ENCODE measurements around the gene PTMS.
A peak's percentile ranks its signal among the peaks of the same experiment; 100 is the strongest.

Gene PTMS

GRCh38 chr12:6771509-6772330, 5.6 kb downstream of the PTMS start:
- no peak for DNase-seq (ENCODE audit: low read depth)

GRCh38 chr12:6772331-6772695, 6.2 kb downstream of the PTMS start, which contains the start of gene LAG3:
TSS of gene LAG3 (plus strand) at chr12:6772520. CDS start at chr12:6772853, 333 bp downstream.
- no peak for DNase-seq (ENCODE audit: low read depth)

GRCh38 chr12:6772726-6773589, 6.8 kb downstream of the PTMS start:
- DNase-seq (ENCODE audit: low read depth): no peak

GRCh38 chr12:6773590-6774351, 7.6 kb downstream of the PTMS start:
- DNase-seq (ENCODE audit: low read depth): no peak

GRCh38 chr12:6774499-6775062, 8.4 kb downstream of the PTMS start:
- no peak for DNase-seq (ENCODE audit: low read depth)

- DNase-seq (ENCODE audit: low read depth): no peak
Observed at GRCh38 chr12:6775185-6776174, 9.3 kb downstream of the PTMS start.

- no peak for DNase-seq (ENCODE audit: low read depth)
Observed at GRCh38 chr12:6777386-6777785, 11.2 kb downstream of the PTMS start.

GRCh38 chr12:6778217-6778573, 12.0 kb downstream of the PTMS start:
- no peak for DNase-seq (ENCODE audit: low read depth)

GRCh38 chr12:6778574-6779550, 12.7 kb downstream of the PTMS start:
- peak; percentile 53 for DNase-seq (ENCODE audit: low read depth)

GRCh38 chr12:6779708-6780432, 13.7 kb downstream of the PTMS start:
- DNase-seq (ENCODE audit: low read depth): no peak

GRCh38 chr12:6780573-6780972, 14.4 kb downstream of the PTMS start:
- DNase-seq (ENCODE audit: low read depth): no peak

GRCh38 chr12:6782119-6782518, 16.0 kb downstream of the PTMS start:
- DNase-seq (ENCODE audit: low read depth): no peak

GRCh38 chr12:6782850-6783566, 16.8 kb downstream of the PTMS start:
- DNase-seq (ENCODE audit: low read depth): no peak

GRCh38 chr12:6783828-6784227, 17.7 kb downstream of the PTMS start:
- DNase-seq (ENCODE audit: low read depth): no peak

- no peak for DNase-seq (ENCODE audit: low read depth)
Observed at GRCh38 chr12:6784296-6784695, 18.1 kb downstream of the PTMS start.

- no peak for DNase-seq (ENCODE audit: low read depth)
Observed at GRCh38 chr12:6784761-6785160, 18.6 kb downstream of the PTMS start.

GRCh38 chr12:6786416-6787094, 20.4 kb downstream of the PTMS start:
- no peak for DNase-seq (ENCODE audit: low read depth)

GRCh38 chr12:6787309-6787708, 21.1 kb downstream of the PTMS start:
- no peak for DNase-seq (ENCODE audit: low read depth)
